HepG2 (cell line): ENCODE measurements around the gene PRRT2. TPM values are rescaled to one million over a fixed set of nuclear protein-coding genes. Genes with fewer than 3 reads are reported as not detected.

Source experiments
- KAT2B ChIP-seq: fragments of 150-350 bp; IDR thresholded peaks from 2 replicates; pipeline ENCODE4 v1.6.1; 2014; ENCODE audit warnings: low read depth, low read length, borderline replicate concordance
- NFKBIZ ChIP-seq: IDR thresholded peaks from 2 replicates; pipeline ENCODE4 v1.6.1; 2018; ENCODE audit warnings: missing genetic modification reagents, missing compliant biosample characterization
- ZBTB20 ChIP-seq: sonication (generic); formaldehyde crosslinking; IDR thresholded peaks from 2 replicates; pipeline ENCODE4 v1.8.1; 2023; ENCODE audit warnings: missing genetic modification reagents, low read depth, mild to moderate bottlenecking, borderline replicate concordance
- ZBTB8A ChIP-seq: sonication (generic); formaldehyde crosslinking; IDR thresholded peaks from 2 replicates; pipeline ENCODE4 v1.4.0; 2020; ENCODE audit warnings: mild to moderate bottlenecking, low read depth, missing genetic modification reagents, borderline replicate concordance
- ZMAT3 ChIP-seq: sonication (generic); formaldehyde crosslinking; conservative IDR thresholded peaks from 2 replicates; pipeline ENCODE4 v1.7.0; 2021; ENCODE audit warnings: missing genetic modification reagents
- ZMYM4 ChIP-seq: sonication (generic); formaldehyde crosslinking; IDR thresholded peaks from 2 replicates; pipeline ENCODE4 v1.8.1; 2023; ENCODE audit warnings: mild to moderate bottlenecking, missing genetic modification reagents
- ZNF749 ChIP-seq: sonication (generic); formaldehyde crosslinking; IDR thresholded peaks from 2 replicates; pipeline ENCODE4 v1.8.0; 2022; ENCODE audit warnings: mild to moderate bottlenecking, missing genetic modification reagents, moderate library complexity, borderline replicate concordance
- ZNF780A ChIP-seq: sonication (generic); formaldehyde crosslinking; IDR thresholded peaks from 2 replicates; pipeline ENCODE4 v1.8.0; 2022; ENCODE audit warnings: mild to moderate bottlenecking, missing genetic modification reagents, moderate library complexity
- polyA plus RNA-seq, 8 experiments: library from polyadenylated mRNA; depleted of rRNA in 3 of 8; stranded (reverse) in 7 of 8; unstranded in 1 of 8; fragments of >200 nt; fragmentation: Illumina TruSeq in 4 of 8; extraction: Trizol in 4 of 8; gene quantifications; 2 replicates each; pipeline versions ENCODE4 v1.2.1 to v1.2.3, GENCODE V29; 2011 to 2016; ENCODE audit warnings: low read depth in 4 of 8, missing spikeins in 1 of 8, mixed read lengths in 1 of 8; ENCODE audit not compliant: insufficient read depth in 1 of 8
- total RNA-seq, 5 experiments: library from RNA; depleted of rRNA; stranded (reverse); fragments of >200 nt; fragmentation: Illumina TruSeq; extraction: Trizol; gene quantifications; 2 replicates each; pipeline ENCODE4 v1.2.3, GENCODE V29; 2016; ENCODE audit warnings: low read depth in 1 of 5
- TF ChIP-seq, protein P1 (sequence below): sonication (generic); formaldehyde crosslinking; IDR thresholded peaks from 2 replicates; pipeline ENCODE4 v1.4.0; 2020; ENCODE audit warnings: missing genetic modification reagents
- TF ChIP-seq, protein P2 (sequence below), 2 experiments: sonication (generic) in 1 of 2; formaldehyde crosslinking in 1 of 2; IDR thresholded peaks; 2 replicates each; pipeline versions ENCODE4 v1.4.0 to v1.6.1; 2018 to 2020; ENCODE audit warnings: missing genetic modification reagents in 2 of 2, borderline replicate concordance in 1 of 2, low read depth in 1 of 2, mild to moderate bottlenecking in 1 of 2, missing biosample characterization in 1 of 2
- TF ChIP-seq, protein P3 (sequence below): sonication (generic); formaldehyde crosslinking; IDR thresholded peaks from 2 replicates; pipeline ENCODE4 v1.9.0; 2021; ENCODE audit warnings: mild to moderate bottlenecking, missing genetic modification reagents
- TF ChIP-seq, protein P4 (sequence below): sonication (generic); formaldehyde crosslinking; IDR thresholded peaks from 2 replicates; pipeline ENCODE4 v1.4.0; 2020; ENCODE audit warnings: missing genetic modification reagents
- TF ChIP-seq, protein P5 (sequence below): sonication (generic); formaldehyde crosslinking; IDR thresholded peaks from 2 replicates; pipeline ENCODE4 v1.4.0; 2020; ENCODE audit warnings: low read depth, mild to moderate bottlenecking, missing genetic modification reagents

PRRT2 gene
- total and polyA plus RNA-seq, 2 of the 13 experiments (the other 11 are each of a cell fraction or from before 2014, with no cell fraction given) = 0.51 to 1.1 TPM

DNA sequence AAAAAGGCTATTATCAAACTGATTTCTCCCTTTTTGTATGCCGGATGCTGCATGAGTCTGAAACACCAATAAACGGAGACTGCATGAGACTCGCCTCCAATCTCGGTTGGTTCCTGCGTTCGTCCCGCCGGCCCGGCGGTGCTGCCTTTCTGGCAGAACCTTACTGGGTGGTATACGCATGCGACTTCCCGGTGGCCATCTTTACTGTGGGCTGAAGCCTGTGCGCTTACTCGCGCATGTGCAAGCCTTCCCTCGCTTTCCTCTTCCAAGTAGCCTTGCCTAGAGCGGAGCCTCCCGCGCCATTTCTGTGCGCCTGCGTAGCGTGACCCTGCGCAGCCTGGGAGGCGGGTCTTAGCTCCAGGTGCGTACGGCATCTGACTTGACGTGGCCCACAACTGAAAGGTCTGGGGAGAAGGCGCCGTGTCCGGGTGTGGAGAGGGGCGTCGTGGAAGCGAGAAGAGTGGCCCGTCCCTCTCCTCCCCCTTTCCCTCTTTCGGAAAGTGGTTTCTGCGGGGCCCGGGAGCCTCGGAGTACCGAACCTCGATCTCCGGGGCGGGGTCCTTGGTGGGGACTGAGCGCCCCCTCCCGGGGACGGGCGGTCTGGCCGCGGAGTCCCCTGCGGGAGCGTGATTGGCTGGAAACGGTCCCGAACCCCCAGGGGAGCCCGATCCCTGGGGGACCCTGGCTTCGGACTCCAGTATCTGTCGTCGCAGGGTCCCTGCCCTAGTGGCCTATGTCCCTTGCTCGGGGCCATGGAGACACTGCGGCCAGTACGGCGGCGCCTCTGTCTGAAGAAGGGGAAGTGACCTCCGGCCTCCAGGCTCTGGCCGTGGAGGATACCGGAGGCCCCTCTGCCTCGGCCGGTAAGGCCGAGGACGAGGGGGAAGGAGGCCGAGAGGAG lies 4.0 kb downstream of the PRRT2 start, which contains the start of gene PAGR1 (continued):
- TF ChIP-seq, protein P1, sequence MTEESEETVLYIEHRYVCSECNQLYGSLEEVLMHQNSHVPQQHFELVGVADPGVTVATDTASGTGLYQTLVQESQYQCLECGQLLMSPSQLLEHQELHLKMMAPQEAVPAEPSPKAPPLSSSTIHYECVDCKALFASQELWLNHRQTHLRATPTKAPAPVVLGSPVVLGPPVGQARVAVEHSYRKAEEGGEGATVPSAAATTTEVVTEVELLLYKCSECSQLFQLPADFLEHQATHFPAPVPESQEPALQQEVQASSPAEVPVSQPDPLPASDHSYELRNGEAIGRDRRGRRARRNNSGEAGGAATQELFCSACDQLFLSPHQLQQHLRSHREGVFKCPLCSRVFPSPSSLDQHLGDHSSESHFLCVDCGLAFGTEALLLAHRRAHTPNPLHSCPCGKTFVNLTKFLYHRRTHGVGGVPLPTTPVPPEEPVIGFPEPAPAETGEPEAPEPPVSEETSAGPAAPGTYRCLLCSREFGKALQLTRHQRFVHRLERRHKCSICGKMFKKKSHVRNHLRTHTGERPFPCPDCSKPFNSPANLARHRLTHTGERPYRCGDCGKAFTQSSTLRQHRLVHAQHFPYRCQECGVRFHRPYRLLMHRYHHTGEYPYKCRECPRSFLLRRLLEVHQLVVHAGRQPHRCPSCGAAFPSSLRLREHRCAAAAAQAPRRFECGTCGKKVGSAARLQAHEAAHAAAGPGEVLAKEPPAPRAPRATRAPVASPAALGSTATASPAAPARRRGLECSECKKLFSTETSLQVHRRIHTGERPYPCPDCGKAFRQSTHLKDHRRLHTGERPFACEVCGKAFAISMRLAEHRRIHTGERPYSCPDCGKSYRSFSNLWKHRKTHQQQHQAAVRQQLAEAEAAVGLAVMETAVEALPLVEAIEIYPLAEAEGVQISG = peak; percentile 99
- TF ChIP-seq, protein P2, sequence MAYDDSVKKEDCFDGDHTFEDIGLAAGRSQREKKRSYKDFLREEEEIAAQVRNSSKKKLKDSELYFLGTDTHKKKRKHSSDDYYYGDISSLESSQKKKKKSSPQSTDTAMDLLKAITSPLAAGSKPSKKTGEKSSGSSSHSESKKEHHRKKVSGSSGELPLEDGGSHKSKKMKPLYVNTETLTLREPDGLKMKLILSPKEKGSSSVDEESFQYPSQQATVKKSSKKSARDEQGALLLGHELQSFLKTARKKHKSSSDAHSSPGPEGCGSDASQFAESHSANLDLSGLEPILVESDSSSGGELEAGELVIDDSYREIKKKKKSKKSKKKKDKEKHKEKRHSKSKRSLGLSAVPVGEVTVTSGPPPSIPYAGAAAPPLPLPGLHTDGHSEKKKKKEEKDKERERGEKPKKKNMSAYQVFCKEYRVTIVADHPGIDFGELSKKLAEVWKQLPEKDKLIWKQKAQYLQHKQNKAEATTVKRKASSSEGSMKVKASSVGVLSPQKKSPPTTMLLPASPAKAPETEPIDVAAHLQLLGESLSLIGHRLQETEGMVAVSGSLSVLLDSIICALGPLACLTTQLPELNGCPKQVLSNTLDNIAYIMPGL (CRISPR knock-in tag; IDR thresholded peaks at IDR 0.05; ENCODE audit: borderline replicate concordance in 1 of 2, low read depth in 1 of 2) = peak; percentile 99 to 100
- TF ChIP-seq ZNF749 (CRISPR knock-in tag) (peak; percentile 80; the same call in 1 of the 2 replicates), ZBTB8A (peak; percentile 92; the same call in 1 of the 2 replicates), ZNF780A (peak; percentile 43; the same call in 1 of the 2 replicates), NFKBIZ (0 out of 2 replicates have a peak, but pooled peaks have one; percentile 29), ZMYM4 (CRISPR knock-in tag) (peak; percentile 82), KAT2B (no peak), ZBTB20 (peak; percentile 16; the same call in 1 of the 2 replicates), ZMAT3 (CRISPR knock-in tag) (peak; percentile 95)
- TF ChIP-seq, protein P3, sequence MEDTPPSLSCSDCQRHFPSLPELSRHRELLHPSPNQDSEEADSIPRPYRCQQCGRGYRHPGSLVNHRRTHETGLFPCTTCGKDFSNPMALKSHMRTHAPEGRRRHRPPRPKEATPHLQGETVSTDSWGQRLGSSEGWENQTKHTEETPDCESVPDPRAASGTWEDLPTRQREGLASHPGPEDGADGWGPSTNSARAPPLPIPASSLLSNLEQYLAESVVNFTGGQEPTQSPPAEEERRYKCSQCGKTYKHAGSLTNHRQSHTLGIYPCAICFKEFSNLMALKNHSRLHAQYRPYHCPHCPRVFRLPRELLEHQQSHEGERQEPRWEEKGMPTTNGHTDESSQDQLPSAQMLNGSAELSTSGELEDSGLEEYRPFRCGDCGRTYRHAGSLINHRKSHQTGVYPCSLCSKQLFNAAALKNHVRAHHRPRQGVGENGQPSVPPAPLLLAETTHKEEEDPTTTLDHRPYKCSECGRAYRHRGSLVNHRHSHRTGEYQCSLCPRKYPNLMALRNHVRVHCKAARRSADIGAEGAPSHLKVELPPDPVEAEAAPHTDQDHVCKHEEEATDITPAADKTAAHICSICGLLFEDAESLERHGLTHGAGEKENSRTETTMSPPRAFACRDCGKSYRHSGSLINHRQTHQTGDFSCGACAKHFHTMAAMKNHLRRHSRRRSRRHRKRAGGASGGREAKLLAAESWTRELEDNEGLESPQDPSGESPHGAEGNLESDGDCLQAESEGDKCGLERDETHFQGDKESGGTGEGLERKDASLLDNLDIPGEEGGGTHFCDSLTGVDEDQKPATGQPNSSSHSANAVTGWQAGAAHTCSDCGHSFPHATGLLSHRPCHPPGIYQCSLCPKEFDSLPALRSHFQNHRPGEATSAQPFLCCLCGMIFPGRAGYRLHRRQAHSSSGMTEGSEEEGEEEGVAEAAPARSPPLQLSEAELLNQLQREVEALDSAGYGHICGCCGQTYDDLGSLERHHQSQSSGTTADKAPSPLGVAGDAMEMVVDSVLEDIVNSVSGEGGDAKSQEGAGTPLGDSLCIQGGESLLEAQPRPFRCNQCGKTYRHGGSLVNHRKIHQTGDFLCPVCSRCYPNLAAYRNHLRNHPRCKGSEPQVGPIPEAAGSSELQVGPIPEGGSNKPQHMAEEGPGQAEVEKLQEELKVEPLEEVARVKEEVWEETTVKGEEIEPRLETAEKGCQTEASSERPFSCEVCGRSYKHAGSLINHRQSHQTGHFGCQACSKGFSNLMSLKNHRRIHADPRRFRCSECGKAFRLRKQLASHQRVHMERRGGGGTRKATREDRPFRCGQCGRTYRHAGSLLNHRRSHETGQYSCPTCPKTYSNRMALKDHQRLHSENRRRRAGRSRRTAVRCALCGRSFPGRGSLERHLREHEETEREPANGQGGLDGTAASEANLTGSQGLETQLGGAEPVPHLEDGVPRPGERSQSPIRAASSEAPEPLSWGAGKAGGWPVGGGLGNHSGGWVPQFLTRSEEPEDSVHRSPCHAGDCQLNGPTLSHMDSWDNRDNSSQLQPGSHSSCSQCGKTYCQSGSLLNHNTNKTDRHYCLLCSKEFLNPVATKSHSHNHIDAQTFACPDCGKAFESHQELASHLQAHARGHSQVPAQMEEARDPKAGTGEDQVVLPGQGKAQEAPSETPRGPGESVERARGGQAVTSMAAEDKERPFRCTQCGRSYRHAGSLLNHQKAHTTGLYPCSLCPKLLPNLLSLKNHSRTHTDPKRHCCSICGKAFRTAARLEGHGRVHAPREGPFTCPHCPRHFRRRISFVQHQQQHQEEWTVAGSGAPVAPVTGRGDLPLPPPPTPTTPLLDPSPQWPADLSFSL (CRISPR knock-in tag) = 0 out of 2 replicates have a peak, but pooled peaks have one; percentile 17
- TF ChIP-seq, protein P4, sequence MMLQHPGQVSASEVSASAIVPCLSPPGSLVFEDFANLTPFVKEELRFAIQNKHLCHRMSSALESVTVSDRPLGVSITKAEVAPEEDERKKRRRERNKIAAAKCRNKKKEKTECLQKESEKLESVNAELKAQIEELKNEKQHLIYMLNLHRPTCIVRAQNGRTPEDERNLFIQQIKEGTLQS (CRISPR knock-in tag) = peak; percentile 46; the same call in 1 of the 2 replicates
- TF ChIP-seq, protein P5, sequence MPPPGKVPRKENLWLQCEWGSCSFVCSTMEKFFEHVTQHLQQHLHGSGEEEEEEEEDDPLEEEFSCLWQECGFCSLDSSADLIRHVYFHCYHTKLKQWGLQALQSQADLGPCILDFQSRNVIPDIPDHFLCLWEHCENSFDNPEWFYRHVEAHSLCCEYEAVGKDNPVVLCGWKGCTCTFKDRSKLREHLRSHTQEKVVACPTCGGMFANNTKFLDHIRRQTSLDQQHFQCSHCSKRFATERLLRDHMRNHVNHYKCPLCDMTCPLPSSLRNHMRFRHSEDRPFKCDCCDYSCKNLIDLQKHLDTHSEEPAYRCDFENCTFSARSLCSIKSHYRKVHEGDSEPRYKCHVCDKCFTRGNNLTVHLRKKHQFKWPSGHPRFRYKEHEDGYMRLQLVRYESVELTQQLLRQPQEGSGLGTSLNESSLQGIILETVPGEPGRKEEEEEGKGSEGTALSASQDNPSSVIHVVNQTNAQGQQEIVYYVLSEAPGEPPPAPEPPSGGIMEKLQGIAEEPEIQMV (CRISPR knock-in tag) = peak; percentile 85
